VCaP (cell line): Measurements from ENCODE around the gene PLCG2.
"Not testable (repeated sequence)": the region's sequence is repeated elsewhere in the genome, so short reads cannot be mapped to it uniquely, and the experiment has no call there.

Experiments used
- H3K27ac ChIP-seq: fragments of 450-650 bp; 2 replicates; pipeline ENCODE4 v1.5.1; 2017
- CTCF ChIP-seq: fragments of 450-650 bp; conservative IDR thresholded peaks from 2 replicates; pipeline ENCODE4 v1.5.1; 2017; ENCODE audit warnings: mild to moderate bottlenecking, moderate library complexity

PLCG2 gene

DNA sequence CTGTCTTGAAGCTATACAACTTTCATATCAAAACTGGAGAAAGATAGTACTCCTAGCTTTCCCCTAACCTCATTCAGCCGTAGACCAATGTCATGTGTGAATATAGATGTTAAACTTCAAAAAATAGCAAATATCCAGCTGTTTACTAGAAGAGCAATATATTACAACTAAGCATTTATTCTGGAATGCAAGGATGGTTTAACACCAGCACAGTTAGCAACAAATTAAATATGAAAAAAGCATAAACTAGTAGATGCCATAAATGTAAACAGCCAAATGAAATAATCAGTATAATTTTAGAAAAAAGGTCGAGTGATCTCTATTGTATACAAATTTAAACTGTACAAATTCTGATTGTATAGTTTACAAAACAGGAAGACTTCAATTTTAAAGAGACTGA lies 172.5 kb downstream of the PLCG2 start:
- H3K27ac ChIP-seq = no peak overlapping the region
- TF ChIP-seq CTCF = no peak

DNA sequence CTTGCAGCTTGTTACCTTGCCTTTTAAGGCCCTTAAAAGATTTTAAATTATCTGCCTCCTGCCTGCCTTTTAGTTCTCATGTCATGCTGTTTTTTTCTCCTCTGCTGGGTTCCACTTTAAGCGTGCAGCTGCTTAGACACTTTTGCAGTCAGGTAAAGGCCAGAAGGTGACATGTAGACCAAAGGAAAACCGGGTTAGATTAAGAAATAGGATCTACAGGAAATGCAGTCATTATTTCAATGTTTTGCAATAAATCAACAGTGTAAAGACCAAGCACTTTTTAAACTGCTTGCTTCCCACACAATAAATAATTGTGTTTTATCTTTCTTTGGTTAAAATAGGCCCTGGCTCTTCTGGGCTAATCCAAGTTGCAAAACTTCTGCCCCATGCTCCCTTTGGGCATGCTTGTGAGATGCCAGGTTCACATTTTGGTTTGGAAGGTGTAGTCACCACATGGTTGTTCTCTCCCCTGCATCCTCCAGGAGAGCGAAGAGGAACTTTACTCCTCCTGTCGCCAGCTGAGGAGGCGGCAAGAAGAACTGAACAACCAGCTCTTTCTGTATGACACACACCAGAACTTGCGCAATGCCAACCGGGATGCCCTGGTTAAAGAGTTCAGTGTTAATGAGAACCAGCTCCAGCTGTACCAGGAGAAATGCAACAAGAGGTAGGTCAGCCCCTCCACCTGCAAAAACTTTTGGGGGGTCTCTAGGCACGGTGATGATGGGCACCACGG lies 177.3 kb downstream of the PLCG2 start:
- TF ChIP-seq CTCF = no peak
- H3K27ac ChIP-seq = no peak overlapping the region

DNA sequence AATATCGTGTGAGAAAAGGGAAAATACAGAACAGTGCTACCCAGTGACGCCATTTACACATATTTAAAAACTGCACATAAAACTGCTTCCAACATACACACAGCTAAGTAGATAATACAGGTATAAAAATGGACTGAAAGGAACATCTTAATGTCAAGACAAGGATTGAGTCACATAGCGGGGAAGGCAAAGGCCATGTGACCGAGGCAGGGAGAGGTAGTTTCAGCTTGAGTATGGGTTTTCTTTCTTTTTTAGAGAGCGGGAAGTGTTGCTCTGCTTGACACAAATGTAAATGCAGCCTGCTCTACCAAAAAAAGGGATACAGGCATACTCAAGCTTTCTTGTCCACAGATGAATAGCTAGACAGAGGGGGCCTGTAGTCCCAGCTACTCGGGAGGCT lies 185.7 kb downstream of the PLCG2 start:
- H3K27ac ChIP-seq = no peak overlapping the region
- TF ChIP-seq CTCF = no peak

GRCh38 chr16:81967358-81967757 lies 188.3 kb downstream of the PLCG2 start:
- no peak overlapping the region for H3K27ac ChIP-seq
- no peak for TF ChIP-seq CTCF

- no peak for TF ChIP-seq CTCF
- no peak overlapping the region for H3K27ac ChIP-seq
Observed at GRCh38 chr16:81971853-81972252, 192.8 kb downstream of the PLCG2 start.

DNA sequence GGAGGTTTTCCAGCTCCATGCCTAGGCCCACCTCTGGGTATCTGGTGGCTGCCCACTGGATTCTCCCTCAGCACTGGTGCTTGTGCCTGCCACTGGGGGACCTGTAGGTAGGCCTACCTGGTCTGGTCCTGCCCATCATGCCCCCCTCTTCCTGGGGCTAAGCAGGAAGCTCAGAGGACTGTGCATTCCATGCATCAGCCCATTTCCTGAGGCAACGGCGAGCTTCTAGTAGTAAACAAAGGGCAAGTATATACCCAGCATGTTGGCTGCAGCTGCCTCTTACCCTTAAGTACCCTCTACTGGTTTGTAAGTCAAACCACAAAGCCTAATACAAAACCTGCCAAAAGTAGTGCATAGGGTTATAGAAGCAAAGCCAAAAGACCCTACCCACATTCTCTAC lies 194.6 kb downstream of the PLCG2 start:
- TF ChIP-seq CTCF = no peak
- no peak overlapping the region for H3K27ac ChIP-seq

GRCh38 chr16:81975637-81976036 lies 196.5 kb downstream of the PLCG2 start:
- H3K27ac ChIP-seq = no peak overlapping the region
- no peak for TF ChIP-seq CTCF

- H3K27ac ChIP-seq = not testable (repeated sequence)
Observed at GRCh38 chr16:81977335-81977942, 198.3 kb downstream of the PLCG2 start.
